Measurements from ENCODE around the gene TSPAN17.

Gene TSPAN17

DNA sequence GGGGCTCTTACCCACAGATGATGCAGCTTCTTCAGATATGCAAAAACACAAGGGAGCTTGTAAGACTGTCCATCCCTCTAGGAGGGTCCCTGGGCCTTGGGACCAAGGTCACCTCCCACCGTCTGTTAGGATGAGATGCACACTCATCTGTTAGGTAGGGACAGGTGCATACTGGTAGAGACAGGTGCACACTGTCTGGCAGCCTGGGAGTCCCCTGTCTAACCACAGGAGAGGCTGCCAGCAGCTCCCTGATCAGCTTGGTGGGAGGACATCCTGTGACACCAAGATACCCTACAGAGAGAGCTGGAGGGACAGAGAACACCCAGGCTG is 13.2 kb downstream of the TSPAN17 start:
- DNase-seq (ENCODE audit: low read depth) = no peak

DNA sequence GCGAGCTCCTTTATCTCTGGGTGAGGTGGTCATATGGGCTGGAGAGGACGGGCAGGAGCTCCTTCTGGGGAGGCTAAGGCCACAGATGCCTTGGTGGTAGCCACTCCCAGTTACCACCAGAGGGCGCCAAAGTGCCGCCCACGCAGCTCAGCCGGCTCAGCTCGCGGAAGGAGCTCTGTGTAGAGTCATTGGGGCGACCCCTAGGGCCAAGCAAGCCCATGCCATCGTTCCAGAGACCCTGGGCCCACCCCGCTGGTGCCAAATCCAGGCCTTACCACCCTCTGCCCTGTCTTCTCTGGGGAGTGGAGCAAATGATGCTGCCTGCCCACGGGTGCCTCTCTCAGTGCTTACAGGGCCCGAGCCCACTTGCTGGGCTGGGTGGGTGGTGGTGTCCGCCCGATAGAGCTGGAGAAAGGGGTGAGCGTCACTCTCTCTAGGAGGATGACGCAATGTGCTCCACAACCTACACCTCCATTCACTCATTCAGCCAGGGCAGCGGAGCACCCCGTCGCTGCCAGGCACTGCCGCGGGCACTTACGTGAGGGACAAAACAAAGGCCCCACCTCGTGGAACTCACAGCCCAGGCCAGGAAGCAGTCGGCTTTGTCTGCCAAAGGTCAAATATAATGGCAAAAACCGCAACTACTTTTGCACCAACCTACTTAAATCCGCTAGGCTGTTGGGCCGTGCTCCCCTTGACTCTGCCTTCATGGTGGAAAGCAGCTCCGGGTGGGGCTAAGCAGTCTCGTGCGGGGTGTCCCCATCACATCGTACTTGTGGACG is 13.8 kb downstream of the TSPAN17 start:
- DNase-seq (ENCODE audit: low read depth) = peak; percentile 63

DNA sequence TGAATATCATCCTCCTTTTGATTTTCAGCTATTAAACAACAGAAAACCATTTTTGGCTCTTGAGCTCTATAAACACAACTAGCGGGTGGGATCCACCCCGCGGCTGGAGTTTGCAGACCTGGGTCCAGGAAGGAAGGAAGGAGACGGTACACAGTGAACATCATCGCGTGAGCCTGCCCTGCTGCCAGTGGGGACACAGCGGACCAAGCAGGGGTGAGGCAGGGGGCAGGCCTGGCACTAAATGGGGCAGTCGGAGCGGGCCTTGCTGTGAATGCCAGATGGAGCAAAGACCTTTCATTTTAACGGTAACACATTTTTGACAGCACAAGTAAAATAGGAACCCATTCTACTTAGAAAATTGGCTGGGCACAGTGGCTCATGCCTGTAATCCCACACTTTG is 14.4 kb downstream of the TSPAN17 start:
- DNase-seq (ENCODE audit: low read depth) = no peak

DNA sequence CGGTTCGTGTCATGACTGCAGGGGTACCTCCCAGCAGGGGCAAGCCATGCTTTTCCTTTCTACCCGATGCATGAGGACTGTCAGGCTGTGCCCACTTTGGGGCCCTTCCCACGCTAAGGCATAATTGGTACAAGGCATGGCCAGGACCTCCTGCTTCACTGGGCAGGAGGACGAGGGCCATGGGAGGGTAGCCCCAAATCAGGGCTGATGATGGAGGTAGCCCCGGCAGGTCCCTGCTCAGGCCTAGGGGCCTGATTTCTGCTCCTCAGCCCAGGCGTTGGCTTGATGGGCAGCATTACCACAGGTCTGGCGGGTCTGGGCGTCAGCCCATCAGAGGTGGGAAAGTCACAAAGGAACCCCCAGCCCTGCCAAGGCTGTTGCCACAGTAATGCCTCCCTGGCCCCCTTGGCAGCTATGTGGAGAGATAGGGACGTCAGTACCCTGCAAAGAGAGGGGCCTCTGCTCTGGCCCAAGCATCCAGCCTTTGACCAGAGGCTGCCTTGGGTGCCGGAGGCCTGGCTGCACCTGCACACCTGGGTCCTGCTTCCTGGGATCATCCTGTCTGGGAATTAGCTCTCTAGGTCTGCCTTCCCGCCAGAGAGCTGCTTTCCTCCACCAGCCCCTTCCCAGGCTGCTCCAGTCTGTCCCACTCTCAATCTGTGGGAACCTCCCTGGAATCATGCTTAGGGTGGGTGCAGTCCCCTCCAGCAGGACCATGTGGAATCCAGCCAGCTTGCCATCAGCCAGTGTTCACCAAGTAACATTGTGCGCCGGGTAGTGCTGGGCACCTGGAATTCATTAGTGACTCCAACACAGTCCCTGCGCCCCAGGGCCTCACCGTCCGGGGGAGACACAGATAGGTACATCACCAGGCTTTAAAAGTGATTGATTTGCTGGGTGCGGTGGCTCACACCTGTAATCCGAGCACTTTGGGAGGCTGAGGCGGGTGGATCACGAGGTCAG is 15.4 kb downstream of the TSPAN17 start:
- DNase-seq (ENCODE audit: low read depth) = no peak

DNA sequence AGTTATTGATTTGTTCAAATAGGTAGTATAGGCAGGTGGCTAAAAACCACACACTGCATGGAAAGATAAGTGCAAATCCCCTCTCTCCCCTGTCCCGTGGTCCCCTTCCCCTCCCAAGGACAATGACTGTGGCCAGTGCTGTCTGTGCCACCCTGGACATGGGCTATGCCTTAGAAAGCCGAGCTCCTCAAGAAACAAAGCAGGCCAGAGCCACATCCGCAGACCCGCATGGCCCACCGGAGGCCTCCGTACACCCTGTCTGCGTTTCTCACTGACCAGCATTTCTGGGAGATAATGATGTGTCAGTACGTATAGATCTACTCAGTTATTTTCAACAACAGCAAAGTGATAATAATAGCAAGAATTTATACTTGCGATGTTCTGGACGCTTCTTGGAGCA is 16.3 kb downstream of the TSPAN17 start:
- no peak for DNase-seq (ENCODE audit: low read depth)

DNA sequence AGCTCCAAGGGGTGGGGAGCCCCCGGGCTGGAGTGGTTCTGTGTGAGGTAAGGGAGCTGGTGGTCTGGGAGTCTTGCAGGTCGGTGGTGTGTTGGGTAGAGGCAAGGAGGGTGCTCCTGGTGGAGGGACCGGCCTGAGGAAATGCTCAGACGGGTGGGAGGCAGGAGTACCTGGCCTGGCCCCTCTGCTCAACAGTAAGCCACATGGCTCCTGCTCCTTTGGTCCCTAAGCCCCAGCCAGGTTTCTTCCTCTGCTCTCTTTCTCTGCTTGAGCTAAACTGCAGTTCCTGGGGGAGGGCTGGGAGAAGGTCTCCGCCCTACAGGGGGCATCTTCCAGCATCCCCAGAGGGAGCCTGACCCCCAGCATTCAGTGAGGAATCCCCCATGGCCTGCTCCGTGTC is 17.2 kb downstream of the TSPAN17 start:
- no peak for DNase-seq (ENCODE audit: low read depth)

DNA sequence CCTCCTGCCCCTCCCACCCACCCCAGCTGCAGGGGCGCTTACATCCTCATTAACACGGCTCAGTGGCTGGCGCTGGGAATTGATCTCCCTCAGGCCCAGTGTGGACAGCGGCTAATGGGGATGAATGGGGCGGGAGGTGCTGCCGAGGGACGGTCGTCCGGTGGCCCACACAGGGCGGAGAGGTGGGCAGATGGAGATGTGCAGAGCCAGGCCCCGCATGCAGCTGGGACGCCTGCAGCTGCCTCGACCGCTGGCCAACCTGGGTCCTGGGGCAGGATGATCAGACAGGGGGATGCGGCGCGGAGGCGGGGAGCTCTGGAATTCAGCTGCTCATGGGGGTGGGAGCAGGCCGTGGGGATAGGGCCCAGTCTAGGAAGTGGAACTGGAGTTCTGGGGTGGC is 17.6 kb downstream of the TSPAN17 start:
- no peak for DNase-seq (ENCODE audit: low read depth)

DNA sequence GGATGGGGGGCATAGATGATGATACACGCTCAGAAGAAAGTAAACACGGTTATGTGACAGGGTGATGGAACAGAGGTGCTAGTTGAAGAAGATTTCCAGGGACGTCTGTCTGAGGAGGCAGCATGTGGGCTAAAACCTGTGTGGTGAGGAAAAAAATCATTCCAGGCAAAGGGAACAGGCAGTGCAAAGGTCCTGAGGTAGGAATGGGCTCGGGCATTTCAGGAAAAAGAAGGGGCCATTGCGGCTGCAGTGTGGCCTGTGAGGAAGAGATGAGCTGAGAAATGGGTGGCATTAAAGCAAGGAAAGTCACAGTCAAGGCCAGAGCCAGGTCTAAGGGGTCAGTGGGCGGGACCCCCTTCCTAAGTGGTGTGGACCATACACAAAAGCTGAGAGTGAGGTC is 18.2 kb downstream of the TSPAN17 start:
- no peak for DNase-seq (ENCODE audit: low read depth)

DNA sequence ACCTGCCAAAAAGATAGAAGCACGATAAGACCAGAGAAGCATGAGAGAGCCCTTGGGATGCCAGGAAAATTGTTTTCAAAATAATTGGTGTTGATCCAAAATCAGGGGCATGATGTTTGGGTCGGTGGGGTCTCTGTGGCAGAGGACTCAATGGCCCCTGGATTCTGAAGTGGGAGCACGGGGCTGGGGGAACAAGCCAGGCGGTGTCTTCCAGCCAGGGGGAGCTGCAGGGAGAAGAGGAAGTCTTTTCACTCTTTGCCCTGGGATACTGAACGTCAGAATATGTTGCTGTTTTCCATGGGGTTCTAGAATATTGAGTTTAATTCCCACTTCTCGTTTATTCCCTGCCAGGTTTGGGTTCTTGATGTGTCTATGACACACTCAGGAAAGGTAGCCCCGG is 20.4 kb downstream of the TSPAN17 start:
- DNase-seq (ENCODE audit: low read depth) = no peak

DNA sequence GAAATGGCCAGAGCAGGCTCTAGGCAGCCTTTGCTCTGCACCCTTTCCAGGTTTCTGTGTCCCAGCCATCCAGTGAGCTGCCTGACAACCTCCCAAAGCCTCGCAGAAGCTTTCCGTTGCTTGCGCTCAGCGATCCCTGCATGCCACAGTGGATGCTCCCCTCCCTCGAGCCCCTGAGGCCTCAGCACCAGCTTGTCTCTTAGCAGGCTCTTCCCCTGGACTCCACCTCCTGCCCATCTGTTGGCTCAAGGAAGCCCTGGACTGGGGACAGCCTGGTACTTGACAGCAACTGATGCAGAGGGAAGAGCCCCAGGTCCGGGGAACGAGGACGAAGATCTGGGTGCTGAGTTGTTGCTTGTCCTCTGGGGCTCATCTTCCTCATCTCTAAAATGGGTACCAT is 23.2 kb downstream of the TSPAN17 start:
- no peak for DNase-seq (ENCODE audit: low read depth)

DNA sequence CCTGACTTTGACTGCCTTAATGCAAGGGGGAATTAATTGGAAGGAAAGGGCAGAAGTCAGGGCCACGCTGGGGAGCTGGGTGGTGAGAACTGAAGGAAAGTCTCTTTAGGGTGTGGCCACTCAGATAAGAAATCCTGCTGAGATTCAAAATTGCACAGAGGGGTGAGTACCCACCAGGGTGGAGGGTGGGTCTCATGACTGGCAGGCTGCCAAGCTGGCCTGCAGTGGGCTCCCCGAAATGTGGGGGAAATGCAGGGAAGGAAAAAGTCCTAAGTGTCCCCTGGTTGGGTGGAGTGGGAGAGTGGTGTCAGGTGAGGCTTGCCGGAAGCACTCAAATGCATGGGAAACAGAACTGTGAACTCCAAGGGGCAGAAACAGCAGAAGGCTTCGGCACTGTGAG is 24.1 kb downstream of the TSPAN17 start:
- DNase-seq (ENCODE audit: low read depth) = no peak

DNA sequence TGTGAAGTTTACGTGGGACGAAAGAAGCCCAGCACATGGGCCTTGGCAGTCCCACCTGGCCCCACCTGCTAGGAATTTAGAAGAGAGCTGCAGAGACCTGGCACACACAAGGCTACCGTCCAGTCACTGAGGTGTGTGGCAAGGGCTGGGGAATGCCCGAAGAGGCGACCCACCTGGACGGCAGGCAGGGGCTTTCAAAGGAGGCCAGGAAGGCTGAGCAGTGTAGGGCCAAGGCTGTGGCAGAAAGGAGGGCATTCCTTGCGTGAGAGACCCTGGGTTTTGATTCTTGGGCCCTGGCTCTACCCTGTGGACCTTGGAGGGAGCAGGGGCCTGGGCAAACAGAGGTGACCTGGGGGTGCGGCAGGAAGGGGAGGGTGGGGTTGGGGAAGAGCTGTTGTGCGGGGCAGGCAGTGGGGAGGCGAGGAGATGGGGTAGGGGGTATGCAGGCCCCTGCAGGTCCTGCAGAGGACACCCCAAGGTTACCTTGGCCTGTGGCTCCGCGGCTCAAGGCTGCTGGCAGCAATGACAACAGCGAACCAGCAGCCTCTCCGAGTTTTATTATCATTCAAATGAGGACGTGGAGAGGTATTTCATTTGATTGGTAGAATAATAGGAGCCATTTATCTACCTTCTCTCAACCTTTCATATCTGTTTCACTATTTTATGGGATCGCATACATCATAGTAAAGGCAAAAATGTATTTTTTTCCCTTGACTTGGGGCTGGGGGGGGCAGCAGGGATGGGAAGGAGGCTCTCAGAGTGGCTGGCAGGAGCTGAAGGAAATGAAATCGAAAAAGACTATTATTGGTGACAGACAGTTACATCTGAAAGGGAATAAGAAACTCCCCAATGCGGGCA is 24.8 kb downstream of the TSPAN17 start:
- no peak for DNase-seq (ENCODE audit: low read depth)

DNA sequence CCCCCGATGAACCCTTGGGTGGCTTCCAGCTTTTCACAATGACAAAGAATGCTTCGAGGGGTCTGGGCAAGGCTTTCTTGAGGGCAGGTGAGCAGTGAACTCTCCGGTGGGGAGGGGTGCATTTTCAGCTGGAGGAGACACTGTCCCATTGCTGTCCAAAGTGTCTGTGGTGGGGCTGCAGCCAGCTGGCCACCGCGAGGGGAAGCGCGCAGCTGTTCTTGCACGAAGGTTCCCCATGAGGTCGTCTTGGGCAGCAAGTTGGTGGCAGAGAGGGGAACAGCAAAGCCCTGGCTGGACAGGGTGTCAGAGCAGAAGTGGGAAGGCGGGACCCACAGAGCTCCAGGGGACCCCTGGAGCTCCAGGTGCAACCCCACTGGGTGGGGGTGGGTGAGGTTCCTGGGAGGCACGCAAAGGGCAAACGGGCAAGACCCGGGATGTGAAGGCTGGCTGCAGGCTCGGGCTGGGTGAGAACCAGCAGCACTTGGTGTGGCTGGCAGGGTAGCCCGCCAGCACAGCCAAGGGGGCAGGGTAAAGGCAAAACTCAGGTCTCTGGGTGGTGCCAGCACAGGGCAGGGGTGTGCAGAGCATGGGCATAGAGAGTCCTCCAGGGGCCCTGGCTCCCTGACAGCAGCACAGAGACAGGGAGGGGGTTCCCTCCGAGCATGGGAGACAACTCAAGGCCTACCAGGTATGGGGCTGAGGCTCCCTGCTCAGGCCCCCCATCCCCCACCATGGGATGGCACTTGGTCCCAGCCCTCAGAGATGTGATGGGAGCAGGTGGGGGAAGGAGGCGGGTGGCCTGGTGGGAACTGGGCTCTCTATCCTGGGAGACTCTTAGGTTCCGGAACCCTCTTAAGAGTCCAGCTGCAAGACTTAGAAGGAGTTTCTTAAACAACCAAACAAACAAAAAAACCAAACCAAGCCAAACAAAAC is 26.6 kb downstream of the TSPAN17 start:
- no peak for DNase-seq (ENCODE audit: low read depth)

DNA sequence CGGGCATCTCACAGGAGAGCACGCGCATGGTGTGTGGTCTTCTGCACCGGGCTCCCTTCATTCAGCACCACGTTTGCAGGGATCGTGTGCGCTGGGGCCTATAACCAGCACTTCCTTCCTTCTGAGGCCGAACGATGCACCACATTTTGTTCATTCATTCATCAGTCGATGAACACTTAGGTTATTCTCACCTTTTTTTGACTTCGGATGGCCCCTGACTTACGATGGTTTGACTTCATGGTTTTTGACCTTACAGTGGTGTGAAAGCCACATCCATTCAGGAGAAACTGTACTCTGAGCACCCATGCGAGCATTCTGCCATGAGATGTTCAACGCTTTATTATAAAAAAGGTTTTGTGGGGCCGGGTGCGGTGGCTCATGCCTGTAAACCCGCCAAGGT is 27.5 kb downstream of the TSPAN17 start:
- no peak for DNase-seq (ENCODE audit: low read depth)

DNA sequence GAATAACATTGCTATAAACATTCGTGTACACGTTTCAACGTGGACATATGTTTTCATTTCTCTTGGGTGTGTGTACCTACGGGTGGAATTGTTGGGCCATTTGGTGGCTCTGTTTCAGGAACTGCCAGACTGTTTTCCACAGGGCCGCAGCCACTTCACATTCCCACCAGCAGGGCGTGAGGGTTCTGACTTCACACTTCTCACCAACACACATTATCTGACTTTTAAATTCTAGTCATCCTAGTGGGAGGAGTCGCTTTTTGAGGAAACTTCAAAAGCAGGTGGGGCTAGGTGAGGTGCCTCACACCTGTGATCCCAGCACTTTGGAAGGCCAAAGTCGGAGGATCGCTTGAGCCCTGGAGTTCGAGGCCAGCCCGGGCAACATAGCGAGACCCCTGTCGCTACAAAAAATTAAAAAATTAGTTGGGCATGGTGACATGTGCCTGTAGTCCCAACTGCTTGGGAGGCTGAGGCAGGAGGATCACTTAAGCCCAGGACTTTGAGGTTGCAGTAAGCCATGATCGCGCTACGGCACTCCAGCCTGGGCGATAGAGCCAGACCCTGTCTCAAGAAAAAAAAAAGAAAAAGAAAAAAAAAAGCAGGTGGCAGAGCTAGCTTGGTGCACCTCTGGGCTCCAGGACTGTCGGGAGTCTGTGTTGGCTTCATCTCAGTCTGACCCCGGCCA is 28.5 kb downstream of the TSPAN17 start:
- no peak for DNase-seq (ENCODE audit: low read depth)

DNA sequence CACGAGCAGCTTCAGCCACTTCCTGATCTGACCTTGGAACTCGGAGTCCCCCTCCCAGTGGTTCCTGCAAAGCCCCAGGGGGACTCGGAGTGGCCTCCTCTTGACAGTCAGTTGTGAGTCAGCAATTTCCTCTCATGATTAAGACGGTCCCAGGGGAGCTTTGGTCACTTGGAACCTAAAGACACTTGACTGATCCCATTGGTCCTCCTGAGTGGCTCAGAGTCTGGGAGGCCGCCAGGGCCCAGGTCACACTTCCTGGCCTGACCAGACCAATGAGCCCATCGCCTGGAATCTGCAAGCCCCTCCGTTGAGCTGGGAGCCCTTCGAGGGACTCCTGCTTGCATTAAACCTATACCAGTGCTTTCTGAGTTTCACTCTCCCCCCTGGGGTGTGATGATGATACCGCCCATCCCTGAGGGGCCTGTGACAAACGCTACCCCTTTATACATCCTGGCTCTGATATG is 29.1 kb downstream of the TSPAN17 start:
- DNase-seq (ENCODE audit: low read depth) = no peak

DNA sequence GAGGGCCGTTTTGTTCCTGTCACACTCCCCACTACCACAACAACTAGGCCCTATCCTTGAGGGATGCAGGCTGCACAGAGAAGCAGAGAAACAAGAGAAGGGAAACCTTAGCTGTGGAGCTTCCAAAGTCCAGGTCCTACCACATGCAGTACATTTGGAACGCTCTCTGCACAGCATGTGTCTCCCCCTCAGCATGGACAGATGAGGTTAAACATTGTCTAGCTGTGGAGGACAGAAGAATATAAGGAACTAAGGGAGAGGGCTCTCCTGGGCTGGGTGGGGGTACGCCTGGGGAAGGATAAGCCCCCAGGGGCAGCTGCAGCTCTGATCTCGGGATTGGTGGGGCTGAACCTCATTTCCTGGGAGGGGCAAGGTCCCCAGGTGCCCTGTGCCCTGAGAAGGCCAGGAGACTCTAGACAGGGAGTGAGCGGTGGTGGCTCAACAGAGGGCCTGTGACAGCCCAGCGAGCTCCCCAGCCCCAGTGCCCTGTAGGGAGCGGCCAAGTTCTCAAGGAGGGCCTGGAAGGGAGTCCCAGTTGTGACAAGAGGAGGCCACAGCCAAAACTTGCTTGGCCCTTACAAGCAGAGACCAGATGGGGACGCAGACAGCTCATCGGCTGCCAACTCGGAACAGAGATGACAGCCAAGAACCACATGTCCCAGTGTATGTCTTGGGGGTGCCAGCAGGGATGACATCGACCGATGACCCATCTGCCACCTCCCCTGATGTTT is 30.1 kb downstream of the TSPAN17 start:
- DNase-seq (ENCODE audit: low read depth) = no peak

DNA sequence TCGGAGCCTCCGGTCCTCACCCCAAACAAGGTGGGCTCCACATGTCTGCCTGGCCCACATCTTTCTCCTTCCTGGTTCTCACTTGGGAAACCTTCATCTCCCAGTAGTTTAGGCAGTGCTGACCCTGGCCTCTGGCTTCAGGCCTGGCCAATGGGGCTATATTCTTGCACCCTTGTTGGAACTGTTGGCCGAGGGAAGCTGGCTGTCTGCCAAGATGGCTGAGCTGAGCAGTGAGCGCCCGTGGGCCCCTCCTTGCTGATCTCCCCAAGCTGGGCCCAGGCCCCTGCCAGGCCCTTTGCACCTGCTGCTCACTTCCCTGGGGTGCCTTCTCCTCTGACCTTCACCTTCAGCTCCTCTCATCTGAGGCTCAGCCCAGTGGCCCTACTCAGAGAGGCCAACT is 31.3 kb downstream of the TSPAN17 start:
- DNase-seq (ENCODE audit: low read depth) = no peak

DNA sequence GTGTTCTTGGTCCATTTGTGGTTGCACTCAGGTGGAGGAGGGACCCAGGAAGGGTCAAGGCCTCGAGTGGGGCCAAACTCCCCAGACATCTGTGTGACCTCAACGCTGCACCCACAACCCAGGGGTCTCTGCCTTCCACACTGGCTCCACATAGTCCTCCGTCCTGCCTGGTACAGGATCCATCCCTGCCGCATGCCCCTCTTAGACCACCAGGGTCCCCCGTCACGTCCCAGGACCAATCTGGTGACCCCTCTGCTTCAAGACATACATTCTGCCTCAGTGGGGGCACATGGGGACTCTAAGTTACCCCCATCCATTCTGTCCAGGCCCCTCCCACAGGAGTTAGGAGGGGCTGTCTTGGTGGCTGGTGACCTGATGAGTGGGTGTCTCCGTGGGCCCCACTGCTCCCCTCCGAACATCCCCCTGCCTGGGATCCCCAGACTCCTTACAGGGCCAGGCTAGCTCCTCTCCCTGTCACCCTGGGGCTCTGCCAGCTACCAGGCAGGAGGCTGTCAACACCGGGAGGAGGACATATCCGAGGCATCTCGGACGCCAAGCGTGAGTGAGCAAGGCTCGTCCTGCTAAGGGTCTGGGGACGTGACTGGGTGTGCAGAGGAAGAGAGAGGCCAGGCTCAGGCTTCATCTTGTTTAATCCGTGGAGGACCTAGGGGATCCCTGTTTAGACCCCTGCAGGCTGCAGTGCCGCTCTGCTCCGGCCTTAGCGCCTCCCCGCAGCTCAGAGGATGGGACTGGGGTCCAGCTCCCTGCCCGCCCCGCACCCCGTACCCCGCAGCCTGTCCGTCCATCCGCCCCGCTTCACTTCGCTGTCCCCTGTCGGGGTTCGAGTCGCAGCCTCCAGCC is 32.3 kb downstream of the TSPAN17 start:
- DNase-seq (ENCODE audit: low read depth) = no peak

Data from stimulated activated CD8-positive, alpha-beta memory T cell treated with anti-CD3 and anti-CD28 coated beads, Interleukin-15, amount 100 ng/mL, for 1 hour (primary cell).